ENCODE results near the gene ABHD12B.

- no peak for TF ChIP-seq SUZ12 (IDR thresholded peaks at IDR 0.05; ENCODE audit: extremely low read depth, insufficient read depth, insufficient read length)
- no peak for TF ChIP-seq ZNF274 (IDR thresholded peaks at IDR 0.05; ENCODE audit: low read depth, low read length)
These were observed 15.2 kb upstream of the ABHD12B start for GRCh38 chr14:50856660-50857059.

All from NT2/D1 (cell line).